GM23248 (cell line): ENCODE measurements around the gene AKAP13.

ENCODE experiments used
- EZH2 ChIP-seq: fragments of 200-600 bp; sonication (generic); IDR thresholded peaks from 2 replicates; pipeline ENCODE4 v1.6.1; 2018; ENCODE audit warnings: antibody characterized with exemption, mild to moderate bottlenecking; ENCODE audit not compliant: insufficient read depth, poor library complexity, severe bottlenecking
- EZH2phosphoT487 ChIP-seq: fragments of 200-600 bp; sonication (generic); IDR thresholded peaks from 2 replicates; pipeline ENCODE4 v1.6.1; 2018; ENCODE audit warnings: antibody characterized with exemption, moderate library complexity, mild to moderate bottlenecking, low read depth; ENCODE audit not compliant: insufficient read depth

DNA sequence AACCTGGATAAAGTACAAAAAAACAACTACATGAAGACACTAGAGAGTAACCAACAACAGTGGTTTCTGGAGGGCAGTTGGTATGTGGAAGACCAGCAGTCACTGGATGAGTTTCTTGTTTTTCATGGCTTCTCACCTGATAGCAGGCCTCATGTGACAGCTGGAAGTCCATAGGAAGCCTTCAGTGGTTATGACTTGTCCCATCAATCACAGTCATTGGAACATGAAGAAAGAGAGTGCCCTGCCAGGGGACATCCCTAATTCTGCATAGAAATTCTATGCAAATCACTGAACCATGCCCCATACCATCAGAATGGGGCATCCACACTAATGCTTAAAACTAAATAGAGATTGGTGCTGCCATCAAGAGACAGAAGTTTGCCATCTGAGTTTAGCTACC is 81.6 kb downstream of the AKAP13 start:
- TF ChIP-seq EZH2 = no peak
- no peak for TF ChIP-seq EZH2phosphoT487
